IPS DF 6.9 (cell line): Measurements from ENCODE around the gene NOS3.

Experiments
- DNase-seq: peaks from one replicate; pipeline ENCODE4 v3.0.0-alpha.2; 2013; ENCODE audit warnings: low read depth, low spot score
- H3K27ac ChIP-seq: one replicate; pipeline ENCODE4 v1.5.1; 2013; ENCODE audit warnings: low read length, control low read depth
- H3K27me3 ChIP-seq: 2 replicates; pipeline ENCODE4 v1.6.1; 2013; ENCODE audit warnings: mild to moderate bottlenecking, low read length; ENCODE audit not compliant: control insufficient read depth, insufficient read depth
- H3K36me3 ChIP-seq: 2 replicates; pipeline ENCODE4 v1.6.1; 2013; ENCODE audit warnings: low read length; ENCODE audit not compliant: control insufficient read depth, insufficient read depth
- H3K4me1 ChIP-seq: 2 replicates; pipeline ENCODE4 v1.6.1; 2013; ENCODE audit warnings: low read length; ENCODE audit not compliant: control insufficient read depth, insufficient read depth
- H3K4me3 ChIP-seq: 2 replicates; pipeline ENCODE4 v1.5.1; 2013; ENCODE audit warnings: mild to moderate bottlenecking, low read length
- H3K9me3 ChIP-seq: 2 replicates; pipeline ENCODE4 v1.6.1; 2013; ENCODE audit warnings: low read length, inconsistent platforms; ENCODE audit not compliant: control insufficient read depth, insufficient read depth
- WGBS: extraction: QIAGEN DNeasy Blood & Tissue Kit; methylation state at CpG from one replicate; pipeline ENCODE4 v1.1.7; 2013; ENCODE audit warnings: mixed read lengths, missing lambda C conversion rate; ENCODE audit not compliant: insufficient read length, insufficient coverage; 5-methylcytosine and 5-hydroxymethylcytosine counted together

NOS3 gene

GRCh38 chr7:150990416-150991186 is at the start of gene NOS3:
NOS3 (plus strand) TSS chr7:150991017; CDS start chr7:150993804, 2,787 bp downstream.
- H3K27me3 ChIP-seq, result no peaks in the 10 kb centered on the region

GRCh38 chr7:150941351-150942000 is 49.3 kb upstream of the NOS3 start:
- no CpG with 5 or more reads among the region's 15 CpGs for WGBS

More at GRCh38 chr7:150990416-150991186, at the start of gene NOS3:
- Histone ChIP-seq H3K9me3 (no peaks in the 10 kb centered on the region), H3K27ac (no peak within 1 kb of the TSS), H3K36me3 (no peaks in the 10 kb centered on the region), H3K4me3 (no peak within 1 kb of the TSS), H3K4me1 (peaks cover 12% of the 10 kb centered on the region)
- DNase-seq, result no peak
- no CpG with 5 or more reads among the region's 12 CpGs for WGBS

GRCh38 chr7:150942001-150942590 is 48.7 kb upstream of the NOS3 start:
- Histone ChIP-seq H3K27me3 (no peaks in the 10 kb centered on the region), H3K9me3 (no peaks in the 10 kb centered on the region), H3K4me1 (peaks cover 15% of the 10 kb centered on the region), H3K4me3 (no peak overlapping the region), H3K27ac (no peak overlapping the region), H3K36me3 (no peaks in the 10 kb centered on the region)
- no peak for DNase-seq
- WGBS, result no CpG with 5 or more reads among the region's 14 CpGs

More at GRCh38 chr7:150941351-150942000, 49.3 kb upstream of the NOS3 start:
- H3K36me3 ChIP-seq, result no peaks in the 10 kb centered on the region
- no peak overlapping the region for H3K27ac ChIP-seq
- no peaks in the 10 kb centered on the region for H3K27me3 ChIP-seq
- peaks cover 10% of the 10 kb centered on the region for H3K4me1 ChIP-seq
- H3K9me3 ChIP-seq, result no peaks in the 10 kb centered on the region
- H3K4me3 ChIP-seq, result no peak overlapping the region
- no peak for DNase-seq

- Histone ChIP-seq H3K27me3 (no peaks in the 10 kb centered on the region), H3K4me3 (no peak overlapping the region), H3K4me1 (peaks cover 16% of the 10 kb centered on the region), H3K36me3 (no peaks in the 10 kb centered on the region), H3K27ac (no peak overlapping the region), H3K9me3 (no peaks in the 10 kb centered on the region)
- no CpG with 5 or more reads among the region's 13 CpGs for WGBS
- no peak for DNase-seq
Observed at GRCh38 chr7:150942591-150943452, 48.0 kb upstream of the NOS3 start.

GRCh38 chr7:150943453-150943814 is 47.4 kb upstream of the NOS3 start:
- no peak overlapping the region for H3K27ac ChIP-seq
- H3K4me3 ChIP-seq, result no peak overlapping the region
- no CpG with 5 or more reads among the region's 6 CpGs for WGBS
- H3K27me3 ChIP-seq, result no peaks in the 10 kb centered on the region
- H3K9me3 ChIP-seq, result no peaks in the 10 kb centered on the region
- DNase-seq, result no peak
- H3K4me1 ChIP-seq, result peaks cover 21% of the 10 kb centered on the region
- H3K36me3 ChIP-seq, result no peaks in the 10 kb centered on the region

- DNase-seq, result no peak
- H3K36me3 ChIP-seq, result no peaks in the 10 kb centered on the region
- H3K27ac ChIP-seq, result no peak overlapping the region
- H3K27me3 ChIP-seq, result no peaks in the 10 kb centered on the region
- no peak overlapping the region for H3K4me3 ChIP-seq
- H3K4me1 ChIP-seq, result peaks cover 25% of the 10 kb centered on the region
- no peaks in the 10 kb centered on the region for H3K9me3 ChIP-seq
- WGBS, result no CpG with 5 or more reads among the region's 6 CpGs
Observed at GRCh38 chr7:150944066-150945042, 46.5 kb upstream of the NOS3 start.

- no CpG with 5 or more reads among the region's 19 CpGs for WGBS
- Histone ChIP-seq H3K4me1 (peaks cover 25% of the 10 kb centered on the region), H3K27ac (no peak overlapping the region), H3K4me3 (no peak overlapping the region), H3K36me3 (no peaks in the 10 kb centered on the region), H3K9me3 (no peaks in the 10 kb centered on the region), H3K27me3 (no peaks in the 10 kb centered on the region)
- no peak for DNase-seq
Observed at GRCh38 chr7:150945171-150945852, 45.5 kb upstream of the NOS3 start.

- no peaks in the 10 kb centered on the region for H3K9me3 ChIP-seq
- no peak overlapping the region for H3K27ac ChIP-seq
- peaks cover 25% of the 10 kb centered on the region for H3K4me1 ChIP-seq
- no peaks in the 10 kb centered on the region for H3K27me3 ChIP-seq
- no CpG with 5 or more reads among the region's 17 CpGs for WGBS
- peaks cover under 1% of the 10 kb centered on the region; the same call in 1 of the 2 replicates for H3K36me3 ChIP-seq
- no peak overlapping the region for H3K4me3 ChIP-seq
- no peak for DNase-seq
Observed at GRCh38 chr7:150945853-150946420, 44.9 kb upstream of the NOS3 start.
